ENCODE results near the gene ELSPBP1.

ELSPBP1 gene

DNA sequence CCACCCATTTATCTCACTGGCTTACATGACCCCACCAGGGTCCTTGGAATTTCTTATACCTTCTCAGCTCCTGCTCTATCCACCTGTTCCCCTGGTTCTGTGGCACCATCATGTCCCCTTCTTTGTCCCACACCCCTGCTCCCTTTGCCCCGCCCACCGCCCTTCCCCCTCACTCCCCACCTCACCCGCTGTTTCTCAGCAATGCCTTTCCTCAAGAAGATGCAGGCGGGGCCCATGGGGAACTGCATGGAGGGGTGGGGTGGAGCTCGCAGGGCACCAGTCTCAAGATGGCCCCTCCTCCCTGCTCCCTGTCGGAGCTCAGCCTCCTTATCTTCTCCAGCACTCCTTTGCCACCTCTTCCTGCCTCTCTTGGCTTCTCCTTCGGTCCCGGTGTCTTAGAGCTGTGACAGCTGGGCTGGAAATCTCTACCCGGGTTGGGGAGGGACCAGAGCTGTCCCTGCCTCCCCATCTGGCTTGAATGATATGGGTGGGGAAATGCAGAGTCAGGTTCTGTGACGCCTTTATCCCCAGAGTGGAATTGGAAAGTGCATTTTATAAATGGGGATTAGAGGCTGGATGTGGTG is 49.3 kb downstream of the ELSPBP1 start, which contains the start of gene CABP5:
Gene CABP5 (minus strand): TSS at position 405 of the 584 bp plus-strand sequence. CDS start 157 bp downstream, at position 248.
- TF ChIP-seq ZNF8 (CRISPR knock-in tag; IDR thresholded peaks at IDR 0.05): no peak
- no peak for TF ChIP-seq ZC3H10 (CRISPR knock-in tag; IDR thresholded peaks at IDR 0.05)
- no peak for TF ChIP-seq RARB (CRISPR knock-in tag; IDR thresholded peaks at IDR 0.05)
- TF ChIP-seq GLIS3 (CRISPR knock-in tag; IDR thresholded peaks at IDR 0.05): no peak
- TF ChIP-seq, protein P1, sequence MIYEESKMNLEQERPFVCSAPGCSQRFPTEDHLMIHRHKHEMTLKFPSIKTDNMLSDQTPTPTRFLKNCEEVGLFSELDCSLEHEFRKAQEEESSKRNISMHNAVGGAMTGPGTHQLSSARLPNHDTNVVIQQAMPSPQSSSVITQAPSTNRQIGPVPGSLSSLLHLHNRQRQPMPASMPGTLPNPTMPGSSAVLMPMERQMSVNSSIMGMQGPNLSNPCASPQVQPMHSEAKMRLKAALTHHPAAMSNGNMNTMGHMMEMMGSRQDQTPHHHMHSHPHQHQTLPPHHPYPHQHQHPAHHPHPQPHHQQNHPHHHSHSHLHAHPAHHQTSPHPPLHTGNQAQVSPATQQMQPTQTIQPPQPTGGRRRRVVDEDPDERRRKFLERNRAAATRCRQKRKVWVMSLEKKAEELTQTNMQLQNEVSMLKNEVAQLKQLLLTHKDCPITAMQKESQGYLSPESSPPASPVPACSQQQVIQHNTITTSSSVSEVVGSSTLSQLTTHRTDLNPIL (CRISPR knock-in tag; IDR thresholded peaks at IDR 0.05; ENCODE audit: low read depth): no peak
- ATAC-seq: no peak

DNA sequence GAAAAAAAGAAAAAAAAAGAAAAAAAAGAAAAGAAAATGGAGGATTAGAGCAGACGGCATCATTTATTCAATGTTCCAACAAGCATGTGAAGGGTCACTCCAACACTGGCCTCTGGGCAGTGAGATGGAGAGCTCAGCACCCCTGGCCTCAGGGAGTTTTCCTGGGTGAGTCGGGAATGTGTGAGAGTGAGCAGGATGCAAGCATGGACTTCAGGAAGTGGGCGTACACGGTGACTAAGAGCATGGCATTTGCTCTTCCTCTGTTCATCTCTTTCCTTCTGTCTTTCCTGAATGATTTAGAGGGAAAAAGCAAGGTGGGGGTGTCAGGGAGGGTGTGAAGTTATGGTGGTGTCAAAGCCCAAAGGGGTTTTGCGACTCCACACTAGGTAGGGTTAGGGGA is 50.1 kb downstream of the ELSPBP1 start:
- TF ChIP-seq CSDC2 (CRISPR knock-in tag; IDR thresholded peaks at IDR 0.05) (no peak), BACH2 (CRISPR knock-in tag; IDR thresholded peaks at IDR 0.05; ENCODE audit: borderline replicate concordance) (no peak), RARB (CRISPR knock-in tag; IDR thresholded peaks at IDR 0.05) (no peak), ZNF565 (CRISPR knock-in tag; conservative IDR thresholded peaks at IDR 0.05; ENCODE audit: low read depth) (no peak), GLIS3 (CRISPR knock-in tag; IDR thresholded peaks at IDR 0.05) (no peak), OSR1 (CRISPR knock-in tag; IDR thresholded peaks at IDR 0.05) (no peak), ZNF8 (CRISPR knock-in tag; IDR thresholded peaks at IDR 0.05) (no peak), PPARA (CRISPR knock-in tag; IDR thresholded peaks at IDR 0.05; ENCODE audit: borderline replicate concordance) (no peak), ZFP3 (CRISPR knock-in tag; IDR thresholded peaks at IDR 0.05) (no peak), TOX (CRISPR knock-in tag; IDR thresholded peaks at IDR 0.05; ENCODE audit: borderline replicate concordance) (no peak), SNAI2 (CRISPR knock-in tag; IDR thresholded peaks at IDR 0.05) (no peak), ESRRG (CRISPR knock-in tag; IDR thresholded peaks at IDR 0.05) (no peak), ZNF70 (CRISPR knock-in tag; IDR thresholded peaks at IDR 0.05) (no peak), ZC3H10 (CRISPR knock-in tag; IDR thresholded peaks at IDR 0.05) (no peak), ARNTL (CRISPR knock-in tag; IDR thresholded peaks at IDR 0.05; ENCODE audit: borderline replicate concordance, low read depth) (no peak)
- TF ChIP-seq, protein P2, sequence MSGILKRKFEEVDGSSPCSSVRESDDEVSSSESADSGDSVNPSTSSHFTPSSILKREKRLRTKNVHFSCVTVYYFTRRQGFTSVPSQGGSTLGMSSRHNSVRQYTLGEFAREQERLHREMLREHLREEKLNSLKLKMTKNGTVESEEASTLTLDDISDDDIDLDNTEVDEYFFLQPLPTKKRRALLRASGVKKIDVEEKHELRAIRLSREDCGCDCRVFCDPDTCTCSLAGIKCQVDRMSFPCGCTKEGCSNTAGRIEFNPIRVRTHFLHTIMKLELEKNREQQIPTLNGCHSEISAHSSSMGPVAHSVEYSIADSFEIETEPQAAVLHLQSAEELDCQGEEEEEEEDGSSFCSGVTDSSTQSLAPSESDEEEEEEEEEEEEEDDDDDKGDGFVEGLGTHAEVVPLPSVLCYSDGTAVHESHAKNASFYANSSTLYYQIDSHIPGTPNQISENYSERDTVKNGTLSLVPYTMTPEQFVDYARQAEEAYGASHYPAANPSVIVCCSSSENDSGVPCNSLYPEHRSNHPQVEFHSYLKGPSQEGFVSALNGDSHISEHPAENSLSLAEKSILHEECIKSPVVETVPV (CRISPR knock-in tag; IDR thresholded peaks at IDR 0.05): no peak
- TF ChIP-seq, protein P3, sequence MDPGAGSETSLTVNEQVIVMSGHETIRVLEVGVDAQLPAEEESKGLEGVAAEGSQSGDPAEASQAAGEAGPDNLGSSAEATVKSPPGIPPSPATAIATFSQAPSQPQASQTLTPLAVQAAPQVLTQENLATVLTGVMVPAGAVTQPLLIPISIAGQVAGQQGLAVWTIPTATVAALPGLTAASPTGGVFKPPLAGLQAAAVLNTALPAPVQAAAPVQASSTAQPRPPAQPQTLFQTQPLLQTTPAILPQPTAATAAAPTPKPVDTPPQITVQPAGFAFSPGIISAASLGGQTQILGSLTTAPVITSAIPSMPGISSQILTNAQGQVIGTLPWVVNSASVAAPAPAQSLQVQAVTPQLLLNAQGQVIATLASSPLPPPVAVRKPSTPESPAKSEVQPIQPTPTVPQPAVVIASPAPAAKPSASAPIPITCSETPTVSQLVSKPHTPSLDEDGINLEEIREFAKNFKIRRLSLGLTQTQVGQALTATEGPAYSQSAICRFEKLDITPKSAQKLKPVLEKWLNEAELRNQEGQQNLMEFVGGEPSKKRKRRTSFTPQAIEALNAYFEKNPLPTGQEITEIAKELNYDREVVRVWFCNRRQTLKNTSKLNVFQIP (CRISPR knock-in tag; IDR thresholded peaks at IDR 0.05; ENCODE audit: borderline replicate concordance, low read depth): no peak
- ATAC-seq: no peak

DNA sequence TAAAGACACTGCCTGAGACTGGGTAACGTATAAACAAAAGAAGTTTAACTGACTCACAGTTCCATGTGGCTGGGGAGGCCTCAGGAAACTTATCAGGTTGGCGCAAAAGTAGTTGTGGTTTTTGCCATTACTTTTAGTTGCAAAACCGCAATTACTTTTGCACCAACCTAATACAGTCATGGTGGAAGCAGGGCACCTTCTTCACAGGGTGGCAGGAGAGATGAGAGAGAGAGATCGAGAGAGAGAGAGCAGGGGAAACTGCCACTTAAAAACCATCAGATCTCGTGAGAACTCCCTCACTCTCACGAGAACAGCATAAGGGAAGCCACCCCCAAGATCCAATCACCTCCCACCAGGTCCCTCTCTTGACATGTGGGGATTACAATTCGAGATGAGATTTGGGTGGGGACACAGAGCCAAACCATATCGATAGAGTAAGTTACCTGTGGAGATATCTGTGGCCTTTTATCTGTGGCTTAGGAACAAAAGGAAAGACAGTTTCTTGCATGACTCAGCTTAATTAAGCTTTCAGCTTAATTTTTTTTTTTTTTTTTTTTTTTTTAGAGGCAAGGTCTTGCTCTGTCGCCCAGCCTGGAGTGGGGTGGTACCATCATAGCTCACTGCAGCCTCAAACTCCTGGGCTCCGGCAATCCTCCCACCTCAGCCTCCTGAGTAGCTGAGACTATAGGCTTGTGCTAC is 57.1 kb downstream of the ELSPBP1 start:
- no peak for TF ChIP-seq CSDC2 (CRISPR knock-in tag; IDR thresholded peaks at IDR 0.05)
- TF ChIP-seq ZNF8 (CRISPR knock-in tag; IDR thresholded peaks at IDR 0.05): no peak
- no peak for TF ChIP-seq TCF4 (CRISPR knock-in tag; IDR thresholded peaks at IDR 0.05; ENCODE audit: borderline replicate concordance)
- no peak for TF ChIP-seq BACH2 (CRISPR knock-in tag; IDR thresholded peaks at IDR 0.05; ENCODE audit: borderline replicate concordance)
- TF ChIP-seq ESRRG (CRISPR knock-in tag; IDR thresholded peaks at IDR 0.05): no peak
- no peak for TF ChIP-seq ZNF70 (CRISPR knock-in tag; IDR thresholded peaks at IDR 0.05)
- TF ChIP-seq OSR1 (CRISPR knock-in tag; IDR thresholded peaks at IDR 0.05): no peak
- TF ChIP-seq ISL1 (CRISPR knock-in tag; IDR thresholded peaks at IDR 0.05): no peak
- TF ChIP-seq, protein P3 (CRISPR knock-in tag; IDR thresholded peaks at IDR 0.05; ENCODE audit: borderline replicate concordance, low read depth): no peak
- no peak for TF ChIP-seq PPARA (CRISPR knock-in tag; IDR thresholded peaks at IDR 0.05; ENCODE audit: borderline replicate concordance)
- TF ChIP-seq, protein P2 (CRISPR knock-in tag; IDR thresholded peaks at IDR 0.05): no peak
- TF ChIP-seq ARNTL (CRISPR knock-in tag; IDR thresholded peaks at IDR 0.05; ENCODE audit: borderline replicate concordance, low read depth): no peak
- no peak for TF ChIP-seq ZC3H10 (CRISPR knock-in tag; IDR thresholded peaks at IDR 0.05)
- TF ChIP-seq, protein P4, sequence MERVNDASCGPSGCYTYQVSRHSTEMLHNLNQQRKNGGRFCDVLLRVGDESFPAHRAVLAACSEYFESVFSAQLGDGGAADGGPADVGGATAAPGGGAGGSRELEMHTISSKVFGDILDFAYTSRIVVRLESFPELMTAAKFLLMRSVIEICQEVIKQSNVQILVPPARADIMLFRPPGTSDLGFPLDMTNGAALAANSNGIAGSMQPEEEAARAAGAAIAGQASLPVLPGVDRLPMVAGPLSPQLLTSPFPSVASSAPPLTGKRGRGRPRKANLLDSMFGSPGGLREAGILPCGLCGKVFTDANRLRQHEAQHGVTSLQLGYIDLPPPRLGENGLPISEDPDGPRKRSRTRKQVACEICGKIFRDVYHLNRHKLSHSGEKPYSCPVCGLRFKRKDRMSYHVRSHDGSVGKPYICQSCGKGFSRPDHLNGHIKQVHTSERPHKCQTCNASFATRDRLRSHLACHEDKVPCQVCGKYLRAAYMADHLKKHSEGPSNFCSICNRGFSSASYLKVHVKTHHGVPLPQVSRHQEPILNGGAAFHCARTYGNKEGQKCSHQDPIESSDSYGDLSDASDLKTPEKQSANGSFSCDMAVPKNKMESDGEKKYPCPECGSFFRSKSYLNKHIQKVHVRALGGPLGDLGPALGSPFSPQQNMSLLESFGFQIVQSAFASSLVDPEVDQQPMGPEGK (CRISPR knock-in tag; IDR thresholded peaks at IDR 0.05; ENCODE audit: borderline replicate concordance): no peak
- ATAC-seq: no peak
